Measurements from ENCODE around the gene PUM2. TPM values are rescaled to one million over a fixed set of nuclear protein-coding genes. Genes with fewer than 3 reads are reported as not detected.

PUM2 gene
- total and polyA plus RNA-seq, 4 donors: 18.5 to 61.0 (median 35.1) TPM

DNA sequence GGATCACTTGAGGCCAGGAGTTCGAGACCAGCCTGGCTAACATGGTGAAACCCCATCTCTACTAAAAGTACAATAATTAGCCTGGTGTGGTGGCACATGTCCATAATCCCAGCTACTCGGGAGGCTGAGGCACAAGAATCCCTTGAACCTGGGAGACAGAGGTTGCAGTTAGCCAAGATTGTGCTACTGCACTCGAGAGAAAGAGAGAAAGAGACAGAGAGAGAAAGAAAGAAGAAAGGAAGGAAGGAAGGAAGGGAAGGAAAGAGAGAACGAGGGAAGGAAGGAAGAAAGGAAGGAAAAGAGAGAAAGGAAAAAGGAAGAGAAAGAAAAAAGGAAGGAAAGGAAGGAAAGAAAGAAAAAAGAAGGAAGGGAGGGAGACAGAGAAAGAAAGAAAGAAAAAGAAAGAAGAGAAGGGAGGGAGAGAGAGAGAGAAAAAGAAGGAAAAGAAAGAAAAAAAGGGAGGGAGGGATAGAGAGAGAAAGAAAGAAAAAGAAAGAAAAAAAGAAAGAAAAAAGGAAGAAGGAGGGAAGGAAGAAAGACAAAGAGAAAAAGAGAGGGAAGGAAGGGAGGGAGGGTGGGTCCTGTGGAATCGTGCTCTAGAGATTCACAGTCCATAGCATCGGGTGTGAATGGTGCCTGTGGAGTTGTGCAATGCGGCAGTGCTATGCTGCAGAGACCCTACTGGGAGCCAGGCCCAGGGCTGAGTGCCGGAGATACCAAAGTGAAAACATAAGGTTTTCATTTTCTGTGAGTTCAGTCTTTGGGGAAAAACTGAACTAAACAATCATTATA lies 121.1 kb downstream of the PUM2 start:
- H3K4me3 ChIP-seq (ENCODE audit: low read depth in 1 of 3, low read length in 3 of 3): no peak overlapping the region
- TF ChIP-seq GABPA (IDR thresholded peaks at IDR 0.05 in 1 of 2, conservative IDR thresholded peaks at IDR 0.05 in 1 of 2) (no peak), SP1 (IDR thresholded peaks at IDR 0.05) (no peak), RAD21 (IDR thresholded peaks at IDR 0.05) (no peak), YY1 (IDR thresholded peaks at IDR 0.05) (no peak), FOXA1 (IDR thresholded peaks at IDR 0.05) (no peak), FOXA2 (IDR thresholded peaks at IDR 0.05) (no peak), ZBTB33 (IDR thresholded peaks at IDR 0.05) (no peak), ATF3 (IDR thresholded peaks at IDR 0.05) (no peak), EGR1 (IDR thresholded peaks at IDR 0.05; ENCODE audit: low read depth in 2 of 2) (no peak), RXRA (IDR thresholded peaks at IDR 0.05) (no peak), HNF4G (IDR thresholded peaks at IDR 0.05) (no peak), TAF1 (conservative IDR thresholded peaks at IDR 0.05) (no peak), NR2F2 (IDR thresholded peaks at IDR 0.05) (no peak), JUND (IDR thresholded peaks at IDR 0.05) (no peak), HNF4A (conservative IDR thresholded peaks at IDR 0.05) (no peak), CTCF (IDR thresholded peaks at IDR 0.05; ENCODE audit: low read depth, low read length, missing input control) (no peak), MAX (IDR thresholded peaks at IDR 0.05) (no peak)
- TF ChIP-seq, protein P1, sequence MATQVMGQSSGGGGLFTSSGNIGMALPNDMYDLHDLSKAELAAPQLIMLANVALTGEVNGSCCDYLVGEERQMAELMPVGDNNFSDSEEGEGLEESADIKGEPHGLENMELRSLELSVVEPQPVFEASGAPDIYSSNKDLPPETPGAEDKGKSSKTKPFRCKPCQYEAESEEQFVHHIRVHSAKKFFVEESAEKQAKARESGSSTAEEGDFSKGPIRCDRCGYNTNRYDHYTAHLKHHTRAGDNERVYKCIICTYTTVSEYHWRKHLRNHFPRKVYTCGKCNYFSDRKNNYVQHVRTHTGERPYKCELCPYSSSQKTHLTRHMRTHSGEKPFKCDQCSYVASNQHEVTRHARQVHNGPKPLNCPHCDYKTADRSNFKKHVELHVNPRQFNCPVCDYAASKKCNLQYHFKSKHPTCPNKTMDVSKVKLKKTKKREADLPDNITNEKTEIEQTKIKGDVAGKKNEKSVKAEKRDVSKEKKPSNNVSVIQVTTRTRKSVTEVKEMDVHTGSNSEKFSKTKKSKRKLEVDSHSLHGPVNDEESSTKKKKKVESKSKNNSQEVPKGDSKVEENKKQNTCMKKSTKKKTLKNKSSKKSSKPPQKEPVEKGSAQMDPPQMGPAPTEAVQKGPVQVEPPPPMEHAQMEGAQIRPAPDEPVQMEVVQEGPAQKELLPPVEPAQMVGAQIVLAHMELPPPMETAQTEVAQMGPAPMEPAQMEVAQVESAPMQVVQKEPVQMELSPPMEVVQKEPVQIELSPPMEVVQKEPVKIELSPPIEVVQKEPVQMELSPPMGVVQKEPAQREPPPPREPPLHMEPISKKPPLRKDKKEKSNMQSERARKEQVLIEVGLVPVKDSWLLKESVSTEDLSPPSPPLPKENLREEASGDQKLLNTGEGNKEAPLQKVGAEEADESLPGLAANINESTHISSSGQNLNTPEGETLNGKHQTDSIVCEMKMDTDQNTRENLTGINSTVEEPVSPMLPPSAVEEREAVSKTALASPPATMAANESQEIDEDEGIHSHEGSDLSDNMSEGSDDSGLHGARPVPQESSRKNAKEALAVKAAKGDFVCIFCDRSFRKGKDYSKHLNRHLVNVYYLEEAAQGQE (IDR thresholded peaks at IDR 0.05): no peak
- DNase-seq (ENCODE audit: low spot score): no peak
- no peaks in the 10 kb centered on the region for H3K9me3 ChIP-seq (ENCODE audit: control insufficient read depth in 4 of 4, low read length in 3 of 4)
- no peak overlapping the region for H3K27ac ChIP-seq (ENCODE audit: low read depth in 1 of 2, low read length in 2 of 2)
- H3K36me3 ChIP-seq (ENCODE audit: control insufficient read depth in 4 of 4, insufficient read depth in 3 of 4, low read depth in 1 of 4, low read length in 3 of 4): no peaks in the 10 kb centered on the region
- WGBS: 92% methylated on average over 8 of the region's 8 CpGs
- H3K27me3 ChIP-seq (ENCODE audit: control insufficient read depth in 4 of 4, insufficient read depth in 4 of 4, low read length in 3 of 4): no peaks in the 10 kb centered on the region
- no peak overlapping the region for H3K9ac ChIP-seq (ENCODE audit: low read depth in 1 of 2, low read length in 2 of 2)
- peaks cover 0 to 14% (median 6%) of the 10 kb centered on the region in 4 donors for H3K4me1 ChIP-seq (ENCODE audit: control insufficient read depth in 4 of 4, insufficient read depth in 4 of 4, low read length in 3 of 4)

All from liver (tissue), 9 donors.